Right renal cortex interstitium (tissue), 3 donors: ENCODE measurements around the gene PGC. TPM values are rescaled to one million over a fixed set of nuclear protein-coding genes. Genes with fewer than 3 reads are reported as not detected.

ENCODE experiments used
- DNase-seq, 3 donors: peaks; one replicate each; pipeline ENCODE4 v3.0.0-alpha.2; 2013; ENCODE audit warnings: low read depth in 3 of 3, low spot score in 2 of 3
- polyA plus RNA-seq, 3 donors: library from polyadenylated mRNA; unstranded; fragments of 120-200 nt; gene quantifications; one replicate each; pipeline ENCODE4 v1.2.1, GENCODE V29; 2013; ENCODE audit not compliant: insufficient read length in 3 of 3

Gene PGC
- polyA plus RNA-seq, 3 donors = not detected

GRCh38 chr6:41750374-41750773 is 3.2 kb upstream of the PGC start:
- DNase-seq = no peak

GRCh38 chr6:41748542-41748941 is 1.3 kb upstream of the PGC start:
- no peak for DNase-seq

GRCh38 chr6:41748102-41748477 is 893 bp upstream of the PGC start:
- DNase-seq = no peak

- DNase-seq = no peak
Measured at GRCh38 chr6:41746107-41746506, 1.1 kb downstream of the PGC start.

GRCh38 chr6:41744236-41744787 is 2.9 kb downstream of the PGC start:
- no peak for DNase-seq

GRCh38 chr6:41743406-41744235 is 3.6 kb downstream of the PGC start:
- DNase-seq = no peak

GRCh38 chr6:41741625-41742490 is 5.3 kb downstream of the PGC start:
- no peak for DNase-seq

GRCh38 chr6:41740366-41741162 is 6.6 kb downstream of the PGC start:
- no peak for DNase-seq

GRCh38 chr6:41739041-41739440 is 8.2 kb downstream of the PGC start:
- no peak for DNase-seq

GRCh38 chr6:41737591-41738130 is 9.5 kb downstream of the PGC start:
- DNase-seq = no peak

- no peak for DNase-seq
Measured at GRCh38 chr6:41736800-41737555, 10.2 kb downstream of the PGC start.

- DNase-seq = no peak
Measured at GRCh38 chr6:41736186-41736733, 10.9 kb downstream of the PGC start.

GRCh38 chr6:41735427-41736185 is 11.6 kb downstream of the PGC start, which contains the start of gene TFEB:
TFEB (minus strand) TSS chr6:41735608; CDS start chr6:41691213, 44,395 bp downstream.
- peak in 1 of 3 donors; percentile 84 for DNase-seq

- DNase-seq = peak in 1 of 3 donors; percentile 56
Measured at GRCh38 chr6:41734666-41735426, 12.4 kb downstream of the PGC start.

- DNase-seq = peak in 1 of 3 donors; percentile 58
Measured at GRCh38 chr6:41733707-41734665, 13.2 kb downstream of the PGC start.

- DNase-seq = no peak
Measured at GRCh38 chr6:41733360-41733706, 13.9 kb downstream of the PGC start.
